ENCODE data around the gene GNMT.
A peak's percentile ranks its signal among the peaks of the same experiment; 100 is the strongest.
"Not testable (repeated sequence)": the region's sequence is repeated elsewhere in the genome, so short reads cannot be mapped to it uniquely, and the experiment has no call there.

GNMT gene

GRCh38 chr6:42960243-42961019, at the start of gene GNMT:
Gene GNMT, plus strand, starts transcription at chr6:42960754. Its CDS starts 14 bp downstream, at chr6:42960768.
- FAIRE-seq = no peak

GRCh38 chr6:42911171-42912021, 49.2 kb upstream of the GNMT start:
- FAIRE-seq = no peak

GRCh38 chr6:42914546-42914945, 46.0 kb upstream of the GNMT start:
- FAIRE-seq = no peak

- no peak for FAIRE-seq
Measured at GRCh38 chr6:42915732-42916131, 44.8 kb upstream of the GNMT start, which contains the start of gene PTCRA. Gene PTCRA, plus strand, starts transcription at chr6:42916053. Its CDS starts 17 bp downstream, at chr6:42916070.

GRCh38 chr6:42916288-42916687, 44.3 kb upstream of the GNMT start:
- FAIRE-seq = no peak

GRCh38 chr6:42921801-42922200, 38.8 kb upstream of the GNMT start:
- no peak for FAIRE-seq

GRCh38 chr6:42923666-42924065, 36.9 kb upstream of the GNMT start:
- no peak for FAIRE-seq

- FAIRE-seq = no peak
Measured at GRCh38 chr6:42925248-42925857, 35.2 kb upstream of the GNMT start.

- peak; percentile 94 for FAIRE-seq
Measured at GRCh38 chr6:42928986-42929820, 31.4 kb upstream of the GNMT start, which contains the start of gene CNPY3. Gene CNPY3, plus strand, starts transcription at chr6:42929480. Its CDS starts 91 bp downstream, at chr6:42929571.

- no peak for FAIRE-seq
Measured at GRCh38 chr6:42929821-42930360, 30.7 kb upstream of the GNMT start.

GRCh38 chr6:42932412-42932811, 28.1 kb upstream of the GNMT start:
- no peak for FAIRE-seq

- FAIRE-seq = no peak
Measured at GRCh38 chr6:42933205-42933604, 27.3 kb upstream of the GNMT start.

- FAIRE-seq = no peak
Measured at GRCh38 chr6:42935322-42935721, 25.2 kb upstream of the GNMT start.

GRCh38 chr6:42936398-42936797, 24.2 kb upstream of the GNMT start:
- FAIRE-seq = no peak

- FAIRE-seq = no peak
Measured at GRCh38 chr6:42937548-42938427, 22.8 kb upstream of the GNMT start.

- FAIRE-seq = no peak
Measured at GRCh38 chr6:42938428-42938796, 22.1 kb upstream of the GNMT start.

- FAIRE-seq = no peak
Measured at GRCh38 chr6:42938987-42939809, 21.4 kb upstream of the GNMT start.

GRCh38 chr6:42939810-42940167, 20.8 kb upstream of the GNMT start:
- FAIRE-seq = no peak

GRCh38 chr6:42940493-42941045, 20.0 kb upstream of the GNMT start:
- FAIRE-seq = no peak

GRCh38 chr6:42941356-42941755, 19.2 kb upstream of the GNMT start:
- FAIRE-seq = not testable (repeated sequence)
